Erythroblast (primary cell): ENCODE results near the gene CFLAR.

Experiments used
- GATA1 ChIP-seq: IDR thresholded peaks from 2 replicates; pipeline ENCODE4 v1.6.1; 2011; ENCODE audit warnings: low read depth, mild to moderate bottlenecking, control low read depth, low read length, moderate library complexity
- POLR2A ChIP-seq: IDR thresholded peaks from 2 replicates; pipeline ENCODE4 v1.6.1; 2011; ENCODE audit warnings: mild to moderate bottlenecking, low read length

GRCh38 chr2:201156036-201156435, 40.1 kb downstream of the CFLAR start:
- no peak for TF ChIP-seq POLR2A
- no peak for TF ChIP-seq GATA1
